ENCODE measurements around the gene UBE3C. TPM values are rescaled to one million over a fixed set of nuclear protein-coding genes. Genes with fewer than 3 reads are reported as not detected.

Gene UBE3C
- total and polyA plus RNA-seq, 9 of the 15 experiments (the other 6 are each of a cell fraction or from before 2014, with no cell fraction given): 9.6 to 91.7 (median 75.4) TPM

GRCh38 chr7:157176771-157177170 lies 38.0 kb downstream of the UBE3C start (continued):
- TF ChIP-seq REST (IDR thresholded peaks at IDR 0.05; ENCODE audit: borderline replicate concordance) (no peak), REST (CRISPR knock-in tag; IDR thresholded peaks at IDR 0.05; ENCODE audit: low read depth) (no peak)

Measured in K562 (cell line).